GM19468 (cell line): ENCODE data around the gene FADS2.

Experiments
- ATAC-seq: cut with Tn5 transposase; IDR thresholded peaks from one replicate; pipeline ENCODE4 v1.9.1; 2021; ENCODE audit warnings: mild to moderate bottlenecking, moderate library complexity, moderate number of reproducible peaks; ENCODE audit not compliant: unreplicated experiment; ENCODE audit errors: extremely low read depth

FADS2 gene

GRCh38 chr11:61795459-61795858, 32.6 kb upstream of the FADS2 start:
- ATAC-seq = no peak

GRCh38 chr11:61795876-61796526, 32.1 kb upstream of the FADS2 start:
- no peak for ATAC-seq

DNA sequence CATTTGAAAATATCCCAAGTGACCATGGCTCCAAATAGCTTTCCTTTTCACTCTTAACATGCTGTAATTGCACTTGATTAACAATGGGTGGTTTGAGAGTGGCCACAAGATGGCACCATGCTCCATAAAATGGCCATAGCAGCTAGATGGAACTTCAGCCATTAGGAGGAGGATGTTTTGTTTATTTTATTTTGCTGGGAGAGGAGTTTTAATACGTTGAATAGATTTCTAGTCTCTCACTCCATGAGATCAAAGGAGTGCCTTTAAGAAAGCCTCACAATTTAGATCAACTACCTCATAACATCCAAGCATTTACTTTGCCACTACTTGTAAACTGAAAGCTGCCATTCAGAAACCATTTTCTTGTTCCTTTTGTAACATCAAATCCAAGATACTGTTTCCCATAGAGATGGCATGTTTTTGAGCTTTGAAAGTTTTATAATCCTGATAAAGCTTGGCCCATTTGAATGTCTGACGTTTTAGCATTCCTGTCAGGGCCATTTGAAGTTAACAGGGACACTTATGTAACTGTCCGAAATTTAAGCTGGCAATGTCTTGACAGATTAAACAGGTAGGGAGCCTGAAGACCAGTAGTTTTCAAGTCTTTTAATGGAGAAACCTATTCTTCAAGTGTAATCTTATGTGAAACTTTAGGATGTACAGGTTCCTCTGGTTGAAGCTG, 30.7 kb upstream of the FADS2 start:
- no peak for ATAC-seq

- ATAC-seq = no peak
Observed at GRCh38 chr11:61799665-61800284, 28.3 kb upstream of the FADS2 start.

GRCh38 chr11:61800331-61801281, 27.5 kb upstream of the FADS2 start:
- ATAC-seq = no peak

GRCh38 chr11:61802605-61803004, 25.5 kb upstream of the FADS2 start:
- no peak for ATAC-seq

GRCh38 chr11:61803889-61804647, 24.0 kb upstream of the FADS2 start:
- ATAC-seq = no peak

- ATAC-seq = no peak
Observed at GRCh38 chr11:61805146-61805545, 23.0 kb upstream of the FADS2 start.

DNA sequence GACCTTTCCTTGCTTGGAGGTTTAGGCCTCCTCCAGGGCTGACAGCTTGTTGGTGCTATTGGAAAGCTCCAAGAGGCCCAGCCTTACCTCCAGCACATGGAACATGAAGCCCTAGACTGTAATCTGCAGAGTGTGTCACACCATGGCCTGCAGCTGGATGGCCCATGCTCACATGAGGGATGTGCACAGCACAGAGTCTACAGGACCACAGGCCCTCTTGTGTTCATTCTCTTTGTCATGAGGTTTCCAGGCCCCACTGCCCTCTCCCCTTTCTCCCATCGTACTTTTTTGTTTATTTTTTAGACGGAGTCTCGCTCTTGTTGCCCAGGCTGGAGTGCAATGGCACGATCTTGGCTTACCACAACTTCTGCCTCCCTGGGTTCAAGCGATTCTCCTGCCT, 21.3 kb upstream of the FADS2 start:
- no peak for ATAC-seq

- ATAC-seq = no peak
Observed at GRCh38 chr11:61810671-61811175, 17.4 kb upstream of the FADS2 start.

DNA sequence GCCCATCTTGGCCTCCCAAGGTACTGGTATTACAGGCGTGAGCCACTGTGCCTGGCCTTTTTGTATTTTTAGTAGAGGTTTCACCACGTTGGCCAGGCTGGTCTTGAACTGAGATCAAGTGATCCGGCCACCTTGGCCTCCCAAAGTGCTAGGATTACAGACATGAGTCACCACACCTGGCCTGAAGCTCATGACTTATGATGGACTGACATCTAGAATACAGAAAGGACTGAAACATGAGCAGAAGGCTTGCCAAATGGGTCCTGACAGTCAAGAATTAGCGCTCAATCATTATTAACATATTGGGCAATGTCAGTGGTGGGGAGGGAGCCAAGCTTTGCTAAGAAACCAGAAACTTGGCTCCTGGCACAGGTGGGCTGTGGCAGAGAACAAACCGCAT, 16.3 kb upstream of the FADS2 start:
- no peak for ATAC-seq

GRCh38 chr11:61812736-61813411, 15.2 kb upstream of the FADS2 start:
- no peak for ATAC-seq

DNA sequence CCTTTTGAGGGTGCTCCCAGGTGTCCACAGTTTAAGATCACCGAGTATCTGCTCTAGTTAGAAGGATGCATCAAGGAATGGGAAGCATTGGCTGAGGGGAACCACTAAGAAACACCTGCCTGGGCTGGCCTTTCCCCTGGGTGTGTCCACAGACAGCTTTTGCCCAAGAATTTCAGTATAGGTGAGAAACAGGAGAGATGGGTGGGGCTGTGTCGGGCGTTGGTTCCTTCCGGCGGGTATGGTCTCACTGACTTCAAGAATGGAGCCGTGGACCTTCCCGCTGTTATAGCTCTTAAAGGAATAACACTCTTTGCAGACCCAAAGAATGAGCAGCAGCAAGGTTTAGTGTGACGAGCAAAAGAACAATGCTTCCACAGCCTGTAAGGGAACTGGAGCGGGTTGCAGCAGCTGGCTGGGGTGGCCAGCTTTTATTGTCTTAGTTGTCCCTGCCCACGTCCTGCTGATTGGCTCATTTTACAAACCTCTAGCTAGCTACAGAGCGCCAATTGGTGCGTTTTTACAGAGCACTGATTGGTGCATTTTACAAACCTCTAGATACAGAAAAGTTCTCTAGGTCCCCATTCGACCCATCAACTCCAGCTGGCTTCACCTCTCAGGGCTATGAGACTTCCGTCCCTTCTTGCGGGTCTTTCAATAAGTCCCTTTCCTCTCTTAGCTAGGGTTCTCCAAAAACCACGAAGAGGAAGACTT, 13.7 kb upstream of the FADS2 start:
- ATAC-seq = no peak

GRCh38 chr11:61814958-61815789, 12.9 kb upstream of the FADS2 start:
- ATAC-seq = peak; percentile 69

DNA sequence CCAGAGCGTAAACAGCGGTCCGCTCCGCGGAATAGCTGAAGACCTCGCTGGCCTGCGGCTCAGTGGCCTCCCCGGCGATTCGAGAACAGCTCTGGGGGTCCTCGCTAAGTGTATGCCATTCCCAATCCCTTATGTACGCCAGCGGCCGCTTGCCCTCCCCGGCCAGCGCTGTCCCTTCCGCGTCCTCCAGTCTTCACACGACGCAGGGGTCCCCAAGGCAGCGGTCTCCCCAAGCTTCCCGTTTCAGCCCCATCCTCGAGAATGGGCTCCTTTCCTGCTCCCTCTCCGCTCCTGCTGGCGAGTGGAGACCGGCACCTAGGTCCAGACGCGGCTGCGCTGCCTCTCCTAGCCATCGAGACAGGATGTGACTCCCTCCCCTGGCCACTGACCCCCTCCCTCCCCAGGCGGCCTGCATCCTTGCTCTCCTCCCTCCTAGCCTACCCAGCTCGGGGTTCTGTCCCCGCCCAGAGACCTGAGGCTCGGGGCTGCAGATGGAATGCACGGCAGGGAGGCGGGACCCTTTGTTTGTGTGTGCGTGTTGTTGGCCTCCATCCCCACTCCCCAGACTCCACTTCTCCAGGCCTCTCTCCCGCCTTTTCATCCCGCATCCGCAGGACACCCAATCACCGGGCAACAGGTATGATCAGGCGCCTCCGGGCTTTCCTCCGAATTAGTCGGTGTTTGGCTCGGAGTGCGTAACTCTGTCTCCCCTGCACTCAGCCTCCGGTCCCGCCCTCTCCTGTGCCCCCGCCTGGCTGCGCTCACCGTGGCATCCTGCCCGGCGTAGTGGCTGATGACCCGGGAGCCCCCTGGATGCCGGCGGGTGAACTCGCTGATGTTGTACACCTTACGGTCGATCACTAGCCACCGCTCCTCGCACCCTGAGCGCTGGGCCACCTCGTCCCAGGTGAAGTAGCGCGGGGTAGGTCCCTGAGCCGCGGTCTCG, 12.0 kb upstream of the FADS2 start:
- peak; percentile 6 for ATAC-seq

DNA sequence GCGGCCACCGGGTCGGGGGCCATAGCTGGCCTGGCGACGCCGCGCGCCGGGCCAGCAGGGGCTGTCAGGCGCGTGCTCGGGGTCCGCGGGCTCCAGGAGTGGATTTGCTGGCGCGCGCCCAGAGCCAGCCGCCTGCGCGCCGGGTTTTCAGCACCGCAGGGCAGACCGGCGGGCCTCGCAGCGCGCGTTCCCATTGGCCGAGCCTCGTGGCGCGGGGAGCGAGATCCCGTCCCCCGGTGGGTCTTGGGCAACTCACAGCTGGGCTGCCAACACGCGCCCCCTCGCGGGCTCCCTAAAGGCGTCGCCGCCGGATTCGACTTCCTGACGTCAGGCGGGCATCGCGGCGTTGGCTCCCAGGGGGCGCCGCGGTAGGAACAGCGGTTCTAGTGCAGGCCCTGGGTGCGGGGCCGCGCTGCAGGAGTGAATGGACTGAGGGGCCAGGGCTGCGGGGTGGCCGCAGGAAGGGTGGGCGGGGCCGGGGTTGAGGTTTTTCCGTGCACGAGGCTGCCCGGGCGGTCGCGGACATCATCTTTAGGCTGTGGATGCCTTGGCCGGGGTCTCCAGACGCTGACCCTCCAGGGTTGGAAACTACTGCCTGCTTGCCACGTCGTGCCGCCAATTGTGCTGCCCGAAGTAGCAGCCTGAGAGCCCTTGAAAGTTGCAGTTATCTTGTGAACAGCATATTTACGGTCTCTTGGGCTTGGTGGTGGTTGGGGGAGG, 11.2 kb upstream of the FADS2 start, which contains the start of gene FADS1:
FADS1 (minus strand) TSS at position 268 of the 720 bp plus-strand sequence; CDS start at position 194, 74 bp downstream.
- ATAC-seq = peak; percentile 25
